RWPE1 (cell line): ENCODE results near the gene RMDN2.
"Not testable (repeated sequence)": the region's sequence is repeated elsewhere in the genome, so short reads cannot be mapped to it uniquely, and the experiment has no call there.

Experiments
- CTCF ChIA-PET: fragments of 350-600 bp; sonication (Branson Sonifier 250); formaldehyde crosslinking; extraction: SDS; loops from one replicate; lab custom pipeline; 2021; lab: Yijun Ruan, JAX
- POLR2A ChIA-PET: fragments of 400-600 bp; formaldehyde crosslinking; extraction: SDS; loops from one replicate; lab custom pipeline; 2020; ENCODE audit warnings: antibody characterized with exemption; ENCODE audit not compliant: low non-redundant PET; lab: Yijun Ruan, JAX
- DNase-seq: peaks from one replicate; pipeline ENCODE4 v3.0.0; 2012; ENCODE audit warnings: low spot score
- H3K27ac ChIP-seq: fragments of 450-650 bp; 2 replicates; pipeline ENCODE4 v1.5.1; 2017
- TF ChIP-seq, protein P1 (sequence below): fragments of 450-650 bp; conservative IDR thresholded peaks from 2 replicates; pipeline ENCODE4 v1.5.1; 2017; ENCODE audit warnings: low read depth, mild to moderate bottlenecking

Gene RMDN2

DNA sequence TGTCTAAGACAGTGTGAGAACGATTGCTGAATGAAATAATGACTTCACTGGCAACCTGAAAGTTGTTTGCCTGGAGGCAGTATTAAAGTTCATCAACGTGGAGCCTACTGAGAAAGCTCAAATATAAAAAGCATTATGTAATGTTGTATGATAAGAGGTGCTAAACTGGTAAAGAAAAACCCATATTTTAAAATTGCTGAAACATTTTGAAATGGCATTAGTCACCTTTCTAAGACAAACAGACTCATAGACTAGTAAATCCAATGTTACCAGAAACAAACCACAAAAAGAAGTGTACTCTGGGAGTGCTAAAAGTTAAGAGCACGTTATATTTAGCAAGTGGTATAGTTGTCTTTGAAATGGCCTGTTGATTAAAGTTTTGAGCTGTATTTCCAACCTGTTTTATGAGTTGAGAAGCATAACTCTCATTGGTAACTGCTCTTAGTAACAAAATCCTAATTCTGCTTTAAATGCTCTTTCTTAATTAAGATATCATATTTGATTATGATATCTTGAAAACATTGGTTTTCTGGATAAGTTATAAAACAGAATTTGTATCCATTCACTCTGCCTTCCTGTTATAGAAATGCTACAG lies 88.2 kb downstream of the RMDN2 start:
- no peak overlapping the region for H3K27ac ChIP-seq
- TF ChIP-seq, protein P1, sequence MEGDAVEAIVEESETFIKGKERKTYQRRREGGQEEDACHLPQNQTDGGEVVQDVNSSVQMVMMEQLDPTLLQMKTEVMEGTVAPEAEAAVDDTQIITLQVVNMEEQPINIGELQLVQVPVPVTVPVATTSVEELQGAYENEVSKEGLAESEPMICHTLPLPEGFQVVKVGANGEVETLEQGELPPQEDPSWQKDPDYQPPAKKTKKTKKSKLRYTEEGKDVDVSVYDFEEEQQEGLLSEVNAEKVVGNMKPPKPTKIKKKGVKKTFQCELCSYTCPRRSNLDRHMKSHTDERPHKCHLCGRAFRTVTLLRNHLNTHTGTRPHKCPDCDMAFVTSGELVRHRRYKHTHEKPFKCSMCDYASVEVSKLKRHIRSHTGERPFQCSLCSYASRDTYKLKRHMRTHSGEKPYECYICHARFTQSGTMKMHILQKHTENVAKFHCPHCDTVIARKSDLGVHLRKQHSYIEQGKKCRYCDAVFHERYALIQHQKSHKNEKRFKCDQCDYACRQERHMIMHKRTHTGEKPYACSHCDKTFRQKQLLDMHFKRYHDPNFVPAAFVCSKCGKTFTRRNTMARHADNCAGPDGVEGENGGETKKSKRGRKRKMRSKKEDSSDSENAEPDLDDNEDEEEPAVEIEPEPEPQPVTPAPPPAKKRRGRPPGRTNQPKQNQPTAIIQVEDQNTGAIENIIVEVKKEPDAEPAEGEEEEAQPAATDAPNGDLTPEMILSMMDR = no peak
- ChIA-PET CTCF (interaction anchor here (0.5 to 0.6 kb wide), 2 partner anchors 73 to 888 kb away, joined by 3 to 4 read pairs; no protein-coding TSS in a partner anchor), POLR2A (no interaction called here)
- peak; percentile 26 for DNase-seq

DNA sequence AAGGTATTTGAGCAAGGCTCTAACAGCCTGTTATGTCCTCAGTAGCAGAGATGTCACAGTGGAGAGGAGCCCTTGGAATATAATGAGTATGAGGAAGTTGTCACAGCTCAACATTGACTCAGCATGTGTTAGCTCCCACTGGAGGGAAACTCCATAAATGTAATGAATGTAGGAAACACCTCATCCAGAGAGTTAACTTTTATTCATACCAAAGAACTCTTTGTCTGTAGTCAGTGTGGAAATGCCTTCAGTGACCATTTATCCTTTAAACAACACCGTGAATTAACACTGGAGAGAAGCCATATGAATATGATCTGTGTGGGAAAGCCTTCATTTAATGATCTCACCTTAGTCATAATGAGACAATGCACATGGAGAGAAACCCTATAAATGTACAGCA lies 91.1 kb downstream of the RMDN2 start:
- DNase-seq = no peak
- ChIA-PET POLR2A (no interaction called here), CTCF (interaction anchor here (0.5 kb wide), 1 partner anchor 32 kb away, joined by 3 read pairs; no protein-coding TSS in a partner anchor)
- TF ChIP-seq, protein P1 = no peak
- H3K27ac ChIP-seq = no peak overlapping the region

DNA sequence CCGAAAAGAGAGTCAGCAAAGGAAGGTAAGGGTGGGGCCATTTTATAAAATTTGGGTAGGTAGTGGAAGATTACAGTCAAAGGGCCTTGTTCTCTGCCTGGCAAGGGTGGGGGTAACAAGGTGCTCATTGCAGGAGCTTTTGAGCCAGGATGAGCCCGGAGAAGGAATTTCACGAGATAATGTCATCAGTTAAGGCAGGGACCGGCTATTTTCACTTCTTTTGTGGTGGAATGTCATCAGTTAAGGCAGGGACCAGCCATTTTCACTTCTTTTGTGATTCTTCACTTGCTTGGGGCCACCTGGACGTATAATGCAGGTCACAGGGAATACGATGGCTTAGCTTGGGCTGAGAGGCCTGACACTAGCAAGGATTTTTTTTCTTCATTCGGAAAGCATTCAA lies 92.7 kb downstream of the RMDN2 start:
- no peak for DNase-seq
- TF ChIP-seq, protein P1 = no peak
- CTCF ChIA-PET = no interaction called here
- POLR2A ChIA-PET = no interaction called here
- no peak overlapping the region for H3K27ac ChIP-seq

DNA sequence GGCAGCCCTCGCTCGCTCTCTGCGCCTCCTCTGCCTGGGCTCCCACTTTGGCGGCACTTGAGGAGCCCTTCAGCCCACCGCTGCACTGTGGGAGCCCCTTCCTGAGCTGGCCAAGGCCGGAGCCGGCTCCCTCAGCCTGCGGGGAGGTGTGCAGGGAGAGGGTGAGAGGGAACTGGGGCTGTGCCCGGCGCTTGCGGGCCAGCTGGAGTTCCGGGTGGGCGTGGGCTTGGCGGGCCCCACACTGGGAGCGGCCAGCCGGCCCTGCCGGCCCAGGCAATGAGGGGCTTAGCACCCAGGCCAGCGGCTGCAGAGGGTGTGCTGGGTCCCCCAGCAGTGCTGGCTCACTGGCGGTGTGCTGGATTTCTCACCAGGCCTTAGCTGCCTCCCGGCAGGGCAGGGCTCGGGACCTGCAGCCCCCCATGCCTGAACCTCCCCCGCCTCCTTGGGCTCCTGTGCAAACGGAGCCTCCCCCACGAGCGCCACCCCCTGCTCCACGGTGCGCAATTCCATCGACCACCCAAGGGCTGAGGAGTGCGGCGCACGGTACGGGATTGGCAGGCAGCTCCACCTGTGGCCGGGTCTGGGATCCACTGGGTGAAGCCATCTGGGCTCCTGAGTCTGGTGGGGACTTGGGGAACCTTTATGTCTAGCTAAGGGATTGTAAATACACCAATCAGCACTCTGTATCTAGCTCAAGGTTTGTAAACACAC lies 95.4 kb downstream of the RMDN2 start:
- CTCF ChIA-PET = interaction anchor here (0.7 kb wide), 1 partner anchor 652 kb away, joined by 4 read pairs; no protein-coding TSS in a partner anchor
- H3K27ac ChIP-seq, POLR2A ChIA-PET, DNase-seq: not testable (repeated sequence)

DNA sequence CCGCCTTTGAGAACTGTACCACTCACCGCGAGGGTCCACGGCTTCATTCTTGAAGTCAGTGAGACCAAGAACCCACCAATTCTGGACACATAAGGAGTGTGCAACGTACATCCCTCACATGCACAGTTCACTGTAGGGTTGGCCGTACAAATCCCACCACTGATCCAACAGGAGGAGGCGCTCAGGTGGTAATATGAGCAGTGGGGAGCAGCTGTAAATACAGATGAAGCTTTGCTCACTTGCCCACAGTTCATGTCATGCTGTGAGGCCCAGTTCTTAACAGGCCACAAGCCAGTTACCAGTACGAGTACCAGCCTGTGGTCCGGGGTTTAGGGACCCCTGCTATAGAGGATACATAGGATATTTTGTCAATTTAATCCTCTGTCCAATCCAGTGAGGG lies 96.5 kb downstream of the RMDN2 start:
- no peak overlapping the region for H3K27ac ChIP-seq
- ChIA-PET POLR2A (no interaction called here), CTCF (no interaction called here)
- TF ChIP-seq, protein P1 = no peak
- no peak for DNase-seq

DNA sequence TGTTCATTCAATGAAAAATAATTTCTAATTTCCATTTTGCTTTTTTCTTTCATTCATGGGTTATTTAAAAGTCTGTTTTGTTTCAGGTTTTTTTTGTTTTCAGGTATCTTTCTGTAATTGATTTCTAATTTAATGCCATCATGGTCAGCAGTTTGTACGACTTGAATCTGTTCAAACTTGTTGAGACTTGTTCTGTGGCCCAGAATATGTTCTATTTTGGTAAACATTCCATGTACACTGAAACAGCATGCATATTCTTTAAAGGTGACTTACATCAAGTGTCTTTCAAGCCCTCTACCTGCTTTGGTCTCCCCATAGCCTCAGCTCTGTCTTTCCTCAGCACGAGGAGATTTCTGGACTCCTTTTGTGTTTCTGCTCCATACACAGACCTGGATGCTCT lies 101.8 kb downstream of the RMDN2 start:
- H3K27ac ChIP-seq = no peak overlapping the region
- CTCF ChIA-PET = no interaction called here
- POLR2A ChIA-PET = no interaction called here
- TF ChIP-seq, protein P1 = no peak
- no peak for DNase-seq

DNA sequence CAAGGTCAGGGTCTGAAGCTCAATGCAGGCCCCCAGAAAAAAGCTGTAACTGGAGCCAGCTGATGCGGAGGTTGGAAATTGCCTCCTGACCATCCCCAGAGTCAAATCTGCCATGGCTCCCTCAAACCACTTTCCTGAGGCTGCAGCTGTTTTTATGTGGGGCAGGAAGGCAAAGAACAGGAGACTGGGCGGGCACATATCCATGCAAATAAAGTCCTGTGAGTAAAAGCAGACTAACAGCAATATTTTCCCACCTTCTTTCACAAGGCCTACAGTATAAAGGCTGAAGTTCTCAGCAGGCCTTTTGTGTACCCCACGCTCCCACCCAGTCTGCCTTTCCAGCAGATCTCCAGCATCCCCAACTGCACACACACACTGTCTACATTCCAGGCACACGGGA lies 103.7 kb downstream of the RMDN2 start:
- CTCF ChIA-PET = interaction anchor here (0.8 kb wide), 1 partner anchor 99 kb away, joined by 3 read pairs; no protein-coding TSS in a partner anchor
- POLR2A ChIA-PET = no interaction called here
- H3K27ac ChIP-seq = no peak overlapping the region

More for the DNA sequence above, 103.7 kb downstream of the RMDN2 start:
- DNase-seq = no peak
- TF ChIP-seq, protein P1 = no peak
